Left kidney (tissue), 2 donors: Measurements from ENCODE around the gene NFASC. TPM values are rescaled to one million over a fixed set of nuclear protein-coding genes. Genes with fewer than 3 reads are reported as not detected.

ENCODE experiments used
- DNase-seq: peaks from one replicate; pipeline ENCODE4 v3.0.0-alpha.2; 2013
- polyA plus RNA-seq: library from polyadenylated mRNA; unstranded; fragments of 120-200 nt; gene quantifications from one replicate; pipeline ENCODE4 v1.2.1, GENCODE V29; 2013; ENCODE audit not compliant: insufficient read length

NFASC gene
- polyA plus RNA-seq, 1 donor = 34.4 TPM

DNA sequence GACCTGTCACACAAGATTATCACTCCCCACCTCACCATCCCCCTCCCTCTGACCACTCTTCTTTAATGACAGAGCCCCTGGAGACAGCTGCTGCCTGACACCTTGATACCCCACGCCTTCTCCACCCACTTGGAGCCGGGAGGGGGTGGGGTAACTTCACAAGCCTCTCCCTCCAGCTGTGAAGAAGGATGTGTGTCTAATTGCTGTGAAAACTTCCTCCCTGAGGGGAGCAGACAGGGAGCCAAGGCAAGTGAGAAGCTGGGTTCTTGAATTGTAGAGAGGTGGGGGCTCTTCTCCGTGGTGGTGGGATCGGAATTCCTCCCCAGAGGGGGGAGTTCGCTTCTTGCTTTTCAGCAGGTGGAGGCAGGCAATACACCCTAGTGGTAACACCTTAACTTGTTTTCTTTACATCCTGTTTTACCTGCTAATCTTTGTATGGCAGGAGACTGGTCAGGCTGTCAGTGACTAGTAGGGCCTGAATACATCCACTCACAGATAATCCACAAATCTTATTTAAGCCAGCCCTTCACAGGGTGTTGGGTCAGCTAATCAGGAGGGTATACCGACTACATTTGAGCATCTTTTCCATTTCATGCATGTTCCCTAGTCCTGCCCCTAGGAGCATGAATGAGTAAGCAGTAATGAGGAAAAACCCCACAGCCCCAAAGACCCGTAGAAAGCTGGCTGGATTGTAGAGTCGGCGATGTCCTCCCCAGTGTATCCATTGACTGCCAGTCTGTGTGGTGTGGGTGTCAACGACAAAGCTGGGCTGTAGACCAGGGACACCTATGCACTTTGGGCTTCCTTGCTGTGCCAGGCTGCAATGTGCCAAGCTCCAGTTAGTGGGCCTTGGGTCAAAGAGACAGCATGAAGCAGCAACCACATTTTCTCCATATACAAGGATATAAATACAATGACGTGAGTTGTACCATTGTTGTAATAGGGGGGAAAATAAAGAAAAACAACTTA is 57.3 kb downstream of the NFASC start:
- DNase-seq = no peak

- DNase-seq = peak; percentile 46
Measured at GRCh38 chr1:204928671-204929486, 58.2 kb downstream of the NFASC start.

- no peak for DNase-seq
Measured at GRCh38 chr1:204929487-204930154, 59.0 kb downstream of the NFASC start.

GRCh38 chr1:204930155-204930523 is 59.5 kb downstream of the NFASC start:
- no peak for DNase-seq

GRCh38 chr1:204931313-204931712 is 60.7 kb downstream of the NFASC start:
- no peak for DNase-seq

DNA sequence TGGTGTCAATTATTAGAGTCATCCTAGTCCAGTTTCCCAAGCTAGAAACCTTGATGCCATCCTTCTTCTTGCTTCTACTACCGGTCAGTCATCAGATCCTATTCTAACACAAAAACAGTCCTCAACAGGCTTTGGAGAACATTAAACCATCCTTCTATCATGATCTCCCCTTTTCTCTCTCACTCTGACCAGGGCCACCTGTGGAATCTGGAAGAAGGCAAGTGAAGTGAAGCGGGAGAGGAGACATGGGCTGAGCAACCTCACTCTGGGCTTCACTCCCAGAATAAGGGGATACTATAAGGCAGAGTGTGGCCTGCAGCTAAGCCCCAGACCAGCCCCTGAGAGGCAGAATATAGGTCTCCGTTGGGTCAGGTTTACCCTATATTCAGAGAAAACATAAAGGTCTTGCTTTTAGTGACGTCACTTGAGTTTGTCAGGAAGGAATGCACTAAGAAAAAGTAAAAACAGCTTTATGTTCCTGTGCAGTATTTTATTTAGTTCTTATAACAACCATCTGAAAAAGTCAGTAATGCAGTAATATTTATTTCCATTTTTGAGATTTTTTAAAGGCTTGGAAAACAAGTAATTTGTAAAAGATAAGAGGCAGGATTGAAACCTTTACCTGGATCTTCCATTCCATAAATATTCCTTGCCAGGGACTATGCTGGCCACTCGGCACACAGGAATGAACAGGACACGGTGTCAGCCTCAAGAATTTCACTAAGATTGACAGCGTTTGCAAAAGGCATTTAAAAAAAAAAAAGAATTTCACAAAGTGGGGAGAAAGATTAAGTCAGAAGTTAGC is 61.3 kb downstream of the NFASC start:
- DNase-seq = no peak

- DNase-seq = no peak
Measured at GRCh38 chr1:204932573-204932909, 61.9 kb downstream of the NFASC start.

DNA sequence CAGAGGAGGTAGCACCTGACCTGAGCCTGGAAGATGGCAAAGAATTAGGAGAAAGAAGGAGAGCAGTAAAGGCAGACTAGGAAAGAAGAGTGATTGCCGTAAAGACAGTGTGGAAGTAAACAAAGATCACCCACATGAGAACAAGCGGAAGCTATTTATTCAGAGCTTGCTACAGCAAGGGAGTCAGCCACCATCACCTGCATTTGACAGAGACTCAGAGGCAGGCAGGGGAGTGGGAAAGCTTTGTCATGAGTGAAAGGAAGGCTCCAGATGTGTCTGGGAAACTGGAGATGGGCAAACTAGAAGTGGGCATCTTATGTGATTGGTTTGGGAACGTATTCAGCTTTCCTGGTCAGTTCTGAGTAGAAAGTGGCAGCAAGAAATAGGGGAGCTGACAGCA is 64.5 kb downstream of the NFASC start:
- DNase-seq = no peak

- no peak for DNase-seq
Measured at GRCh38 chr1:204936765-204937164, 66.1 kb downstream of the NFASC start.

GRCh38 chr1:204937901-204938300 is 67.2 kb downstream of the NFASC start:
- DNase-seq = no peak

- no peak for DNase-seq
Measured at GRCh38 chr1:204940591-204940990, 69.9 kb downstream of the NFASC start.

GRCh38 chr1:204941421-204942338 is 71.0 kb downstream of the NFASC start:
- peak; percentile 73 for DNase-seq

- no peak for DNase-seq
Measured at GRCh38 chr1:204943495-204943894, 72.8 kb downstream of the NFASC start.

- DNase-seq = no peak
Measured at GRCh38 chr1:204944662-204945061, 74.0 kb downstream of the NFASC start.

- no peak for DNase-seq
Measured at GRCh38 chr1:204945565-204945977, 74.9 kb downstream of the NFASC start.

DNA sequence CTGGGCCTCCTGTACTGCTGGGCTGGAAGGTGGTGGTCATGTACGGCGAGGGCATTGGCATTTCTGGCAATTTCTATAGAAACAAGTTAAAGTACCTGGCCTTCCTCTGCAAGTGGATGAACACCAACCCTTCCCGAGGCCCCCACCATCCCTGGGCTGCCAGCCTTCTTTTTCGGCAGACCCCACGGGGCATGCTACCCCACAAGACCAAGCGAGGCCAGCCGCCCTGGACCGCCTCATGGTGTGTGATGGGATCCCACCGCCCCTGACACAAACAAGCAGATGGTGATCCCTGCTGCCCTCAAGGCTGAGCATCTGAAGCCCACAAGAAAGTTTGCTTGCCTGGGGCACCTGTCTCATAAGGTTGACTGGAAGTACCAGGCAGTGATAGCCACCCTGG is 76.0 kb downstream of the NFASC start:
- no peak for DNase-seq

DNA sequence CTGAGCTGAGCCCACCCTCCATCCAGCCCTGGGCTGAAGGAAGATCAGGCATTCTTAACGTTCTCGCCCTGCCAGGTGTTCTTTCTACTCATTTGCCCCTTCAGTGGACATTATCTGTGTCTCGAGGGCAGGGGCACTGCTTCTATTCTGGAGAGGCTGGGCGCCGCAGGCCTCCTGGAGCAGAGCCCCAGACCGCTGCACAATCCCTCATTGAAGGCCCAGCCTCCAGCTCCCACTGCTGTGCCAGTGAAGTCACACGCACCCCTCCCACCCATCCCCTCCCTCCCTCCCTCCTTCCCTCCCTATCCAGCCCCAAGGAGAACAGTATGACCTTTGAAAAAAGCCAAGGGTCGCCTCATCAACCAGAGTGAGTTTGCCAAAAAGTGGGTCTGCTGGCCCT is 76.7 kb downstream of the NFASC start:
- DNase-seq = no peak

- DNase-seq = no peak
Measured at GRCh38 chr1:204947747-204948146, 77.1 kb downstream of the NFASC start.

- DNase-seq = no peak
Measured at GRCh38 chr1:204950353-204951001, 79.8 kb downstream of the NFASC start.
